Erythroblast (primary cell): ENCODE data around the gene SNX3.

Experiments used
- GATA1 ChIP-seq: IDR thresholded peaks from 2 replicates; pipeline ENCODE4 v1.6.1; 2011; ENCODE audit warnings: low read depth, mild to moderate bottlenecking, control low read depth, low read length, moderate library complexity
- POLR2A ChIP-seq: IDR thresholded peaks from 2 replicates; pipeline ENCODE4 v1.6.1; 2011; ENCODE audit warnings: mild to moderate bottlenecking, low read length

GRCh38 chr6:108209738-108210137 lies 51.1 kb downstream of the SNX3 start:
- no peak for TF ChIP-seq POLR2A
- no peak for TF ChIP-seq GATA1
